Dendritic cell treated with granulocyte-macrophage colony-stimulating factor and Interleukin-4, amounts not matched to agents 40 ng/mL and 50 ng/mL, for 4 days (primary cell): Measurements from ENCODE around the gene CUBN.

Experiments
- H3K27ac Mint-ChIP-seq: one replicate; pipeline ENCODE4 v1.8.0; 2022; ENCODE audit warnings: mild to moderate bottlenecking, mixed read lengths
- H3K27me3 Mint-ChIP-seq: one replicate; pipeline ENCODE4 v1.8.0; 2022; ENCODE audit warnings: mild to moderate bottlenecking, mixed read lengths
- H3K36me3 Mint-ChIP-seq: one replicate; pipeline ENCODE4 v1.8.0; 2022; ENCODE audit warnings: low read depth, mixed read lengths
- H3K4me1 Mint-ChIP-seq: one replicate; pipeline ENCODE4 v1.8.0; 2022; ENCODE audit warnings: low read depth, mixed read lengths
- H3K4me3 Mint-ChIP-seq: one replicate; pipeline ENCODE4 v1.8.0; 2022; ENCODE audit warnings: mild to moderate bottlenecking, moderate library complexity, mixed read lengths
- H3K9me3 Mint-ChIP-seq: one replicate; pipeline ENCODE4 v1.8.0; 2022; ENCODE audit warnings: mixed read lengths
- intact Hi-C: fragments of 100-400 bp; cut with micrococcal nuclease; formaldehyde crosslinking; loops from one replicate; pipeline ENCODE4 v1.15.0; 2022

The CUBN gene

GRCh38 chr10:17153321-17153720 is 23.7 kb upstream of the CUBN start:
- intact Hi-C loops, result no loop called here
- no peaks in the 10 kb centered on the region for H3K4me1 Mint-ChIP-seq
- H3K9me3 Mint-ChIP-seq, result no peaks in the 10 kb centered on the region

DNA sequence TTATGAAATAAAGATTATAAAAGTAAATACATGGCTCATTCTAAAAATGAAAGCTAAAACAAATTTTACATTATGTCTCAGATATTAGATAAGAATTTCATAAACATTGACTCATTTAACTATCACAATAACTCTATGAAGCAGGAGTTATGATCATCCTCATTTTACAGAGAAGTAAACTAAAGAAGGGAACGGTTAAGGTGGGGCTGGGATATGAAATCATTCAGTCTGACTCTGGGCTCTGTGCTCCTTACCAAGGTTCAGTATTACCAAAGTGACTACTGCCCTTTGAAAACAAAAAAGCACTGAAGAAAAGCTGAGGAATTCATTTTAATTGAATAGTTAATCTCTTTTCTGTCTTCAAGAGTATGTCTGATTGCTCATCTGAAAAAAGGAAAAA is 22.1 kb upstream of the CUBN start:
- H3K27me3 Mint-ChIP-seq, result no peaks in the 10 kb centered on the region
- H3K27ac Mint-ChIP-seq, result no peak overlapping the region

More at GRCh38 chr10:17153321-17153720, 23.7 kb upstream of the CUBN start:
- no peak overlapping the region for H3K4me3 Mint-ChIP-seq
- H3K27me3 Mint-ChIP-seq, result no peaks in the 10 kb centered on the region
- H3K27ac Mint-ChIP-seq, result no peak overlapping the region
- no peaks in the 10 kb centered on the region for H3K36me3 Mint-ChIP-seq

GRCh38 chr10:17147884-17148489 is 18.4 kb upstream of the CUBN start:
- intact Hi-C loops, result no loop called here
- H3K36me3 Mint-ChIP-seq, result no peaks in the 10 kb centered on the region

More for the DNA sequence above, 22.1 kb upstream of the CUBN start:
- intact Hi-C loops, result no loop called here
- Mint-ChIP-seq H3K36me3 (no peaks in the 10 kb centered on the region), H3K9me3 (no peaks in the 10 kb centered on the region), H3K4me3 (no peak overlapping the region), H3K4me1 (peaks cover 10% of the 10 kb centered on the region)

GRCh38 chr10:17146892-17147291 is 17.3 kb upstream of the CUBN start:
- H3K36me3 Mint-ChIP-seq, result no peaks in the 10 kb centered on the region
- intact Hi-C loops, result no loop called here
- H3K9me3 Mint-ChIP-seq, result no peaks in the 10 kb centered on the region
- no peak overlapping the region for H3K4me3 Mint-ChIP-seq
- H3K27ac Mint-ChIP-seq, result no peak overlapping the region
- H3K4me1 Mint-ChIP-seq, result peaks cover 10% of the 10 kb centered on the region
- no peaks in the 10 kb centered on the region for H3K27me3 Mint-ChIP-seq

More at GRCh38 chr10:17147884-17148489, 18.4 kb upstream of the CUBN start:
- Mint-ChIP-seq H3K4me3 (no peak overlapping the region), H3K4me1 (peaks cover 10% of the 10 kb centered on the region), H3K9me3 (no peaks in the 10 kb centered on the region), H3K27me3 (no peaks in the 10 kb centered on the region), H3K27ac (peak overlapping the region; percentile 27)

GRCh38 chr10:17145239-17145638 is 15.6 kb upstream of the CUBN start:
- Mint-ChIP-seq H3K9me3 (peaks cover 8% of the 10 kb centered on the region), H3K36me3 (no peaks in the 10 kb centered on the region), H3K4me3 (no peak overlapping the region), H3K4me1 (peaks cover 10% of the 10 kb centered on the region), H3K27ac (no peak overlapping the region), H3K27me3 (no peaks in the 10 kb centered on the region)
- intact Hi-C loops, result no loop called here

- no peak overlapping the region for H3K4me3 Mint-ChIP-seq
- H3K27me3 Mint-ChIP-seq, result no peaks in the 10 kb centered on the region
- peaks cover 8% of the 10 kb centered on the region for H3K9me3 Mint-ChIP-seq
- peaks cover 10% of the 10 kb centered on the region for H3K4me1 Mint-ChIP-seq
- H3K36me3 Mint-ChIP-seq, result no peaks in the 10 kb centered on the region
- H3K27ac Mint-ChIP-seq, result no peak overlapping the region
- intact Hi-C loops, result no loop called here
These were observed 15.1 kb upstream of the CUBN start for GRCh38 chr10:17144757-17145156.

DNA sequence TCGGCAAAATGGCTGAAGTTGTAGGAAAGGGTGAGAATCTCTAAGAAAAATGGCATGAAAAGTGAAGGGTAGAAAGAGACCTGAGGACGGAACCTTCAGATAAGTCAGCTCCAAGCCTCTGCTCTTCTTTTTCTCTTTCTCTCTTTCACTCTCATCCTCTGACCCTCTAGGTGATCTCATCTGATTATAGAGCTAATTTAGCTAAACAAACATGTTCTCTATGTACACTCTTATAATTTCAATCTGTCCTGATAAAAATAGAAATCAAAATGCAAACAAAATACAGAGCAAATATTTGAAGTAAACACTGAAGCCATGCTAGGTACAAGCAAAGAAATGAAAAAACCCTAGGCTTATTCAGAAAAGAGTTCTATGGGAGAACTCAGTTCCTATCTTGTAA is 14.4 kb upstream of the CUBN start:
- Mint-ChIP-seq H3K4me1 (peaks cover 10% of the 10 kb centered on the region), H3K36me3 (no peaks in the 10 kb centered on the region), H3K27me3 (peaks cover 4% of the 10 kb centered on the region), H3K27ac (no peak overlapping the region), H3K9me3 (peaks cover 8% of the 10 kb centered on the region), H3K4me3 (no peak overlapping the region)
- intact Hi-C loops, result no loop called here

DNA sequence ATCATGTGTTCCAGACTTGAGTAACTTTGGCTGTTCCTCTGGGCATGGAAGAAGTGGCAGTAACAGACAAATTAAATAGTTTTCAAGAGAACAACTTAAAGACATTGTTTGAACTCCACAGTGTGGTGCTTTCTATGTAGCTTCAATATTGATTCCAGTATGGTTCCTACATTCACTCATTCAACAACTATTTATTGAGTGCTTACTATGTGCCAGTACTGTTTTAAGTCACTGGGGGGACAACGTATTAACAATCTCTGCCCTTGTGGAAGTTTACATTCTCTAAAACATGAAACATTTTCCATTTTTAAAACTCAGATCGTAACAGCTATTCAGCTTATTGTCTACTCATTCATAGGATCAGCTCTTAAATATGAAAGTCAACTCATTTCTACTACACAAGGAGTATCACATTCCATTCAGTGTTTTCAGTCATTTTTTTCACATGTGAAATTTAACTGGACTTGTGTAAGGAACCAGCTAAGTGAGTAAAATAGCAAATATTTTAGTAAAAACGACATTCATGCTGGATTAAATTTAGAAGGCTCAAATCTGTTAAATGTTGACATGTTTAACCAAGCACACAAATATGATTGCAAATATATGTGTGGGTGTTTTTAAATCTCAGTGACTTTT is 13.6 kb upstream of the CUBN start:
- intact Hi-C loops, result no loop called here
- Mint-ChIP-seq H3K9me3 (peaks cover 8% of the 10 kb centered on the region), H3K27me3 (peaks cover 4% of the 10 kb centered on the region), H3K27ac (no peak overlapping the region), H3K36me3 (no peaks in the 10 kb centered on the region), H3K4me1 (peaks cover 9% of the 10 kb centered on the region), H3K4me3 (no peak overlapping the region)

GRCh38 chr10:17141504-17142229 is 12.1 kb upstream of the CUBN start:
- no peak overlapping the region for H3K4me3 Mint-ChIP-seq
- no peaks in the 10 kb centered on the region for H3K4me1 Mint-ChIP-seq
- peaks cover 4% of the 10 kb centered on the region for H3K27me3 Mint-ChIP-seq
- peaks cover 8% of the 10 kb centered on the region for H3K9me3 Mint-ChIP-seq
- no peaks in the 10 kb centered on the region for H3K36me3 Mint-ChIP-seq
- no peak overlapping the region for H3K27ac Mint-ChIP-seq
- intact Hi-C loops, result no loop called here

- no peak overlapping the region for H3K27ac Mint-ChIP-seq
- H3K9me3 Mint-ChIP-seq, result peaks cover 8% of the 10 kb centered on the region
- peaks cover 4% of the 10 kb centered on the region for H3K27me3 Mint-ChIP-seq
- intact Hi-C loops, result no loop called here
- H3K4me3 Mint-ChIP-seq, result no peak overlapping the region
- no peaks in the 10 kb centered on the region for H3K36me3 Mint-ChIP-seq
- no peaks in the 10 kb centered on the region for H3K4me1 Mint-ChIP-seq
These were observed 10.8 kb upstream of the CUBN start for GRCh38 chr10:17140386-17140761.

- Mint-ChIP-seq H3K36me3 (no peaks in the 10 kb centered on the region), H3K27ac (no peak overlapping the region), H3K9me3 (peaks cover 8% of the 10 kb centered on the region), H3K4me1 (peaks cover 8% of the 10 kb centered on the region), H3K4me3 (no peak overlapping the region), H3K27me3 (peaks cover 4% of the 10 kb centered on the region)
- intact Hi-C loops, result no loop called here
These were observed 8.9 kb upstream of the CUBN start for GRCh38 chr10:17138460-17139042.

DNA sequence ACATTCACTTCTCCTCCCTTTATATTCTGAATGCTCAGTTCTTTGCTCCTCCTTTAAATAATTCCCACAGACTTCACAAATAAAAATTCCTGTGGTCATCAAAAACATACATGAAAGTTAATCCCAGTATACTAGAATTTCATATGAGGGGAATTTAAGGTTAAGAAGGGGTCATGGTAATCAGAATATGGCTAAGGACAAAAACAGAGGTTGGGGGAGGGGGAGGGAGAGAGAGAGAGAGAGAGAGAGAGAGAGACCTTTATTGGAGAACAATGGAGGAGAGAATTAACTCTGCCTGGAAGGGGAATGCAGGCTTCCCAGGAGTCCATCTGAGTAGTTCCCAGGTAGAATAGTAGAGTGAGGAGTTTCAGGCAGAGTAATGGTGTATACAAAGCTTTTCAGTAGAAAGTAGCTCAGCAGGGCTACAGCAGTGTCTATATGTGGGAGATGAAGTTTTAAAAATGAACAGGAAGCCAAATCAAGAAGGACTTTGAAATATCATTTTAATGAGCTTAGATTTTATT is 5.2 kb upstream of the CUBN start:
- intact Hi-C loops, result no loop called here
- no peaks in the 10 kb centered on the region for H3K9me3 Mint-ChIP-seq
- peaks cover 17% of the 10 kb centered on the region for H3K4me1 Mint-ChIP-seq
- H3K4me3 Mint-ChIP-seq, result no peak overlapping the region
- H3K27ac Mint-ChIP-seq, result peak overlapping the region; percentile 37
- no peaks in the 10 kb centered on the region for H3K36me3 Mint-ChIP-seq
- H3K27me3 Mint-ChIP-seq, result peaks cover 4% of the 10 kb centered on the region

DNA sequence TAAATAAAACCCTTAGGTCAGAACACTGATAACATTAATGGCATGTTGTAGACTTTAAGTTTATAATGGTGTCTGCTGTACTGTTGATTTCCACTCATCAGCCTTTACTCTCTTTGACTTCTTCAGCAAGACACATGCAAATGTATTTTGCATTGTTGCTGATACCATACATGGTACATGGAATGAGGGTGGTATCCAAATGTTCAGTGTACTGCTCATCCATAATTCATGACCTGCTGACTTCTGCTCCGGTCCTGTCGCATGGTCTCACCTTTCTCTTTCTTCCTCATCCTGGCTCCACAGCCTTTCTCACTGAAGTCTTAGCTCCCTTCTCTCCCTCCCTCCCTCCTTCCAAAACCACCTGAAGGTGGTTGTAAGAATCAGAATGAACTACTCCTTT is 4.7 kb upstream of the CUBN start:
- Mint-ChIP-seq H3K36me3 (no peaks in the 10 kb centered on the region), H3K4me3 (no peak overlapping the region), H3K27ac (peak overlapping the region; percentile 37), H3K4me1 (peaks cover 17% of the 10 kb centered on the region), H3K27me3 (peaks cover 2% of the 10 kb centered on the region), H3K9me3 (no peaks in the 10 kb centered on the region)
- intact Hi-C loops, result no loop called here

GRCh38 chr10:17128261-17128660 is 1.4 kb downstream of the CUBN start:
- Mint-ChIP-seq H3K27me3 (no peaks in the 10 kb centered on the region), H3K36me3 (no peaks in the 10 kb centered on the region), H3K4me3 (no peak overlapping the region), H3K27ac (peak overlapping the region; percentile 61), H3K9me3 (no peaks in the 10 kb centered on the region), H3K4me1 (peaks cover 31% of the 10 kb centered on the region)
- intact Hi-C loops, result loop anchor here (5.0 kb wide), 2 partner anchors 36 to 74 kb away; partner anchors contain the start of gene TRDMT1
